HG02623 (cell line): ENCODE data around the gene AIF1.

ENCODE experiments used
- ATAC-seq: cut with Tn5 transposase; IDR thresholded peaks from one replicate; pipeline ENCODE4 v1.9.1; 2021; ENCODE audit warnings: moderate library complexity; ENCODE audit not compliant: unreplicated experiment

Gene AIF1

DNA sequence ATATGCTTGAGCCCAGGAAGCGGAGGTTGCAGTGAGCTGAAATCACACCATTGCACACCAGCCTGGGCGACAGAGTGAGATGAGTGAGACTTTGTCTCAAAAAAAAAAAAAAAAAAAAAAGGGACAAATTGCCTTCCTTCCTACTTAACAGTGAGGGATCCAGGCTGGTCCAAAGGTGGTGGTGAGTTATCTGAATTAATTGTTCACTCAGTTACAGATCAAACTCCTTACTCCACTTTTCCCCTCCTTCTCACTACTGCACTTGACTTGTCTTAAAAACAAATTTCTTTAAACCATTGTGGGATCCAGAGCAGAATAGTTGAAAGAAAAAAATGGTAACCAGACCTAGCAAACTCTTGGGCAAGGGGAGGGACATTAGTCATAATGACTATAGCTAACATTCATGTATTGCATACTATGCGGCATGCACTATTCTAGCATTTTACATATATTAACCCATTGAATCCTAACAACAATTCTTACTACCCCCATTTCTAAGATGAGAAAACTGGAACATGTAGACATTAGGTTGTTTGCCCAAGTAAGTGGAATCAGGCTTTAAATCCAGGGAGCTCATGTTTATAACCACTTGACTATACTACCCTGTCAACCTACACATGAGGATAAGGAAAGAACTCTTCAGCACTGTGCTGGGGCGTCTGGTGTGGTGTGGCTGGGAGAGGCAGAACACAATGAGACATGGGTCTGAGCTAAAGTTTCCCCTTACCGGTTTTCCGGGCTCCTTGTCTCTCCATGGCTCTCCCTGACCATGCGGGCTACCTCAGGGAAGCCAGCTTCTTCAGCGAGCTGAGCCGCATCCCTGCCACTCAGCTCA, 48.3 kb downstream of the AIF1 start:
- no peak for ATAC-seq

DNA sequence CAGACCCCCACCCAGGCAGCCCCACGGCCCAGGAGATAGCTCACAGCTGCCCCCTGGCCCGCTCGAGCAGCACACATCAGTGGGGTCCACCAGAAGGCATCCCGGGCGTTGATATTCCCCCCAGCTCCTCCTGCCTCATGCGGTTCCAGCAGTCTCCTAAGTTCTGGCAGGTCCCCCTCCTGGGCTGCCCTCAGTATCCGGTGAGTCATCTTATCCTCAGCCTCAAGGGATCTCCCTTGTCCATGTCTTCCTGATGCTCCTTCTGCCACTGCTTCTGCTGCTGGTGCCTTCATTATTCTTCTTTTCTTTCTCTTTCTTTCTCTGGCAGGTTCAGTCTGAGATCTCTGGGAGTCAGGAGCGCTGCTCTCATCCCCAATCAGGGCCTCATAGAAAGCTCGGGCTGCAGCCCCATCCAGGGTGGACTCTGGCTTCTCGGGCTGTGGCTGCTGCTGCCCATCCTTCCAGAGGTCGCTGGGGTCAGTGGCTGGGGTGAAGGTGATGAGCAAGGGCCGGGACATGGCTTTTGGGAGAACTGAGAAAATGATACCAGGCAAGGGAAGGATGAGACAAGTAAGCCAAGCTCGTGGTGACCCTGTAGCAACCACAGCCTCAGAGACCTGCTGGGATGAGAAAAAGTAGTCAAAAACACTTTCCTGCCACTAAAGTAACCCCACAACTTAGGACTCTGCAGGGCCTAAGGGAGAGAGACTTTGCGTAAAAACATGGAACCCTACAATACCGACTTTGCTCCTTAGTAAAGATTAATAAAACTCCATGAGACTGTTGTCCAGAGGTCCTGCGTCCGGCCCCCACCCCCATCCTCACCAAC, 49.1 kb downstream of the AIF1 start:
- no peak for ATAC-seq

GRCh38 chr6:31664790-31665500, 49.9 kb downstream of the AIF1 start, which contains the start of gene GPANK1:
Gene GPANK1 (minus strand): TSS chr6:31664997. CDS start chr6:31664478, 519 bp downstream.
- ATAC-seq: no peak

DNA sequence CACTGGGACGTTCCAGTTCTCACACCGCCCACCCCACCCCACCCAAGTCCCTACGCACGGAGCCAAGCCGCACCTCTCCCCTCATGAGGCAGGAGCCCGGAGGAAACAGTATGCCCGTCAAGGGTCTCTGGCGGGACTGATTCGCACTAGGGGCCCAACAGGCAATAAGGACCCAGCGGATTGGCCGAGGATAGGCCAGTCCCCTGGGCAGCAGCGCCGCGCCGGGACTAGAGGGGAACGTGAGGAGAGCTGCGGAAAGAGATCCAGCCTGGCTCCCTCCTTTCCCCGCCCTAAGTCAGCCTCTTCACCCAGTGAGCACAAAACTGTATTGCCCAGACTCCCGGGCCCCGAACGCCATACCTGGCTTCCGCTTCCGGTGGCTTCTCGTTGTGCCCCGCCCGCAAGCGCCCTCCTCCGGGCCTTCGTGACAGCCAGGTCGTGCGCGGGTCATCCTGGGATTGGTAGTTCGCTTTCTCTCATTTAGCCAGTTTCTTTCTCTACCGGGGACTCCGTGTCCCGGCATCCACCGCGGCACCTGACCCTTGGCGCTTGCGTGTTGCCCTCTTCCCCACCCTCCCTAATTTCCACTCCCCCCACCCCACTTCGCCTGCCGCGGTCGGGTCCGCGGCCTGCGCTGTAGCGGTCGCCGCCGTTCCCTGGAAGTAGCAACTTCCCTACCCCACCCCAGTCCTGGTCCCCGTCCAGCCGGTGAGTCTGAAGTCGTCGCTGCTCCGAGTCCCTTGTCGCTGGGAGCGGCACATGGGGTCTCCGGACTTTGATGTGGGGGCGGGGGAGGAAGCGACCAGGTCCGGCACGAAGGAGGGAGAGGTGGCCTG, 50.7 kb downstream of the AIF1 start, which contains the start of gene CSNK2B:
CSNK2B (plus strand) TSS at position 580 of the 836 bp plus-strand sequence. CDS start 752 bp downstream, outside the sequence.
- ATAC-seq: peak; percentile 83

- ATAC-seq: no peak
Observed at GRCh38 chr6:31666337-31666965, 51.4 kb downstream of the AIF1 start.
